H1 (cell line): ENCODE results near the gene PGPEP1. TPM values are rescaled to one million over a fixed set of nuclear protein-coding genes. Genes with fewer than 3 reads are reported as not detected.

Experiments
- CTCF ChIA-PET: fragments of 300-600 bp; sonication (Branson Sonifier 250); formaldehyde crosslinking; loops from one replicate; lab custom pipeline; 2021; ENCODE audit not compliant: partially characterized antibody; lab: Charles Lee
- POLR2A ChIA-PET: fragments of 300-600 bp; sonication (Branson Sonifier 250); formaldehyde crosslinking; loops from one replicate; lab custom pipeline; 2021; ENCODE audit warnings: inconsistent platforms; ENCODE audit not compliant: partially characterized antibody; lab: Charles Lee
- DNase-seq, 2 experiments: peaks; one replicate each; pipeline versions ENCODE4 v3.0.0 to v3.0.0-alpha.2; 2010 to 2022; ENCODE audit warnings: low spot score in 2 of 2, low read depth in 1 of 2, mixed read lengths in 1 of 2
- FAIRE-seq: peaks from 2 replicates; lab custom pipeline; 2011; peaks lifted over from hg19 to GRCh38; lab: Jason Lieb, UNC
- H2AFZ ChIP-seq: 2 replicates; pipeline ENCODE4 v1.8.1; 2012; ENCODE audit warnings: low read length, inconsistent platforms
- H2AK5ac ChIP-seq: 2 replicates; pipeline ENCODE4 v1.6.1; 2013; ENCODE audit warnings: low read depth, low read length
- H2BK120ac ChIP-seq: replicated peaks from 2 replicates; pipeline ENCODE3; 2013; ENCODE audit warnings: low read depth, low read length, inconsistent platforms
- H2BK12ac ChIP-seq: 2 replicates; pipeline ENCODE4 v1.6.1; 2013; ENCODE audit warnings: low read depth, low read length
- H2BK15ac ChIP-seq: 2 replicates; pipeline ENCODE4 v1.6.1; 2013; ENCODE audit warnings: low read length
- H2BK20ac ChIP-seq: 2 replicates; pipeline ENCODE4 v1.6.1; 2013; ENCODE audit warnings: low read length
- H2BK5ac ChIP-seq: 2 replicates; pipeline ENCODE4 v1.6.1; 2013; ENCODE audit warnings: low read depth, low read length
- H3K14ac ChIP-seq: 2 replicates; pipeline ENCODE4 v1.6.1; 2013; ENCODE audit warnings: inconsistent platforms; ENCODE audit not compliant: insufficient read length
- H3K18ac ChIP-seq: 2 replicates; pipeline ENCODE4 v1.6.1; 2013; ENCODE audit warnings: low read length; ENCODE audit errors: extremely low read depth
- H3K23ac ChIP-seq: 2 replicates; pipeline ENCODE4 v1.6.1; 2013; ENCODE audit warnings: inconsistent platforms; ENCODE audit not compliant: insufficient read length
- H3K23me2 ChIP-seq: 2 replicates; pipeline ENCODE4 v1.6.1; 2013; ENCODE audit warnings: low read depth, low read length
- H3K27ac ChIP-seq: 2 replicates; pipeline ENCODE4 v1.6.1; 2011; ENCODE audit warnings: low read depth, low read length, inconsistent platforms
- H3K27me3 ChIP-seq, 4 experiments: replicated peaks in 1 of 4; 1 replicate in 1 of 4; 2 replicates in 3 of 4; pipeline versions ENCODE4 v1.6.1 to v1.8.1; 2011 to 2013; ENCODE audit warnings: low read length in 3 of 4, mild to moderate bottlenecking in 3 of 4, inconsistent platforms in 2 of 4, mixed read lengths in 2 of 4, moderate library complexity in 1 of 4; ENCODE audit not compliant: control insufficient read depth in 3 of 4, insufficient read depth in 3 of 4; ENCODE audit errors: extremely low read depth in 1 of 4
- H3K36me3 ChIP-seq, 4 experiments: 2 replicates each; pipeline versions ENCODE4 v1.6.1 to v1.8.1; 2011 to 2013; ENCODE audit warnings: mild to moderate bottlenecking in 4 of 4, low read length in 3 of 4, moderate library complexity in 2 of 4, control low read depth in 1 of 4, inconsistent platforms in 1 of 4; ENCODE audit not compliant: insufficient read depth in 4 of 4, control insufficient read depth in 2 of 4
- H3K4ac ChIP-seq: replicated peaks from 2 replicates; pipeline ENCODE3; 2013; ENCODE audit warnings: low read length, low read depth, mixed read lengths, inconsistent platforms; ENCODE audit not compliant: insufficient read length
- H3K4me1 ChIP-seq, 4 experiments: replicated peaks in 1 of 4; 1 replicate in 1 of 4; 2 replicates in 3 of 4; pipeline versions ENCODE4 v1.6.1 to v1.8.1; 2011 to 2013; ENCODE audit warnings: low read length in 3 of 4, inconsistent platforms in 2 of 4, mixed read lengths in 1 of 4; ENCODE audit not compliant: insufficient read depth in 4 of 4, control insufficient read depth in 3 of 4
- H3K4me2 ChIP-seq, 2 experiments: 2 replicates each; pipeline versions ENCODE4 v1.6.1 to v1.8.1; 2011 to 2013; ENCODE audit warnings: low read depth in 2 of 2, low read length in 2 of 2, control low read depth in 1 of 2, inconsistent platforms in 1 of 2, mild to moderate bottlenecking in 1 of 2; ENCODE audit not compliant: insufficient read depth in 1 of 2
- H3K4me3 ChIP-seq, 4 experiments: fragments of 200-600, 300-600 bp in 1 of 4; sonication (generic), shearing (Covaris generic), sonication (Bioruptor Twin) in 1 of 4; 2 replicates each; pipeline versions ENCODE4 v1.5.1 to v1.8.1; 2011 to 2016; ENCODE audit warnings: low read length in 4 of 4, low read depth in 3 of 4, control low read depth in 2 of 4, inconsistent platforms in 2 of 4, mild to moderate bottlenecking in 2 of 4, mixed read lengths in 1 of 4, moderate library complexity in 1 of 4; ENCODE audit not compliant: insufficient read depth in 2 of 4; ENCODE audit errors: extremely low read depth in 1 of 4
- H3K56ac ChIP-seq: replicated peaks from 2 replicates; pipeline ENCODE3; 2013; ENCODE audit warnings: low read depth, mild to moderate bottlenecking, mixed read lengths, low read length, inconsistent platforms; ENCODE audit not compliant: insufficient read length
- H3K79me1 ChIP-seq: 2 replicates; pipeline ENCODE4 v1.6.1; 2013; ENCODE audit warnings: low read depth, low read length, control low read depth
- H3K79me2 ChIP-seq, 2 experiments: 2 replicates each; pipeline versions ENCODE4 v1.6.1 to v1.8.1; 2012 to 2013; ENCODE audit warnings: low read length in 2 of 2, mild to moderate bottlenecking in 2 of 2, inconsistent platforms in 1 of 2; ENCODE audit not compliant: insufficient read depth in 2 of 2, control insufficient read depth in 1 of 2
- H3K9ac ChIP-seq, 4 experiments: replicated peaks in 1 of 4; 1 replicate in 1 of 4; 2 replicates in 3 of 4; pipeline versions ENCODE4 v1.6.1 to v1.8.1; 2011 to 2013; ENCODE audit warnings: low read depth in 3 of 4, low read length in 3 of 4, control low read depth in 2 of 4, mild to moderate bottlenecking in 2 of 4, moderate library complexity in 2 of 4, inconsistent platforms in 1 of 4; ENCODE audit errors: extremely low read depth in 1 of 4
- H3K9me3 ChIP-seq, 2 experiments: 2 replicates each; pipeline versions ENCODE4 v1.6.1 to v1.8.1; 2012 to 2013; ENCODE audit warnings: mild to moderate bottlenecking in 2 of 2, moderate library complexity in 2 of 2, control low read depth in 1 of 2, inconsistent platforms in 1 of 2, low read depth in 1 of 2, low read length in 1 of 2, mixed read lengths in 1 of 2; ENCODE audit not compliant: insufficient read depth in 2 of 2
- H4K20me1 ChIP-seq, 2 experiments: replicated peaks in 1 of 2; 2 replicates each; pipeline versions ENCODE3 to v1.8.1; 2011 to 2013; ENCODE audit warnings: inconsistent platforms in 2 of 2, low read length in 2 of 2, mild to moderate bottlenecking in 1 of 2; ENCODE audit not compliant: insufficient read depth in 2 of 2, control insufficient read depth in 1 of 2
- H4K5ac ChIP-seq: 2 replicates; pipeline ENCODE4 v1.6.1; 2013; ENCODE audit warnings: low read length, low read depth, mixed read lengths, inconsistent platforms; ENCODE audit not compliant: insufficient read length
- H4K8ac ChIP-seq: 2 replicates; pipeline ENCODE4 v1.8.0; 2013; ENCODE audit warnings: mild to moderate bottlenecking, moderate library complexity, low read length, inconsistent platforms; ENCODE audit not compliant: insufficient read depth; ENCODE audit errors: extremely low read depth
- H4K91ac ChIP-seq: replicated peaks from 2 replicates; pipeline ENCODE3; 2013; ENCODE audit warnings: low read length, mixed read lengths, inconsistent platforms; ENCODE audit not compliant: insufficient read length
- FOSL1 ChIP-seq: IDR thresholded peaks from 2 replicates; pipeline ENCODE4 v1.6.1; 2011; ENCODE audit warnings: mild to moderate bottlenecking, low read depth, low read length, moderate library complexity; ENCODE audit not compliant: insufficient read depth
- WGBS, 2 experiments: shearing (Covaris generic) in 1 of 2; methylation state at CpG; one replicate each; pipeline versions ENCODE4 v1.1.6 to v1.1.7; 2013 to 2015; ENCODE audit warnings: low lambda C conversion rate in 2 of 2, mixed read lengths in 2 of 2, inconsistent platforms in 1 of 2, low coverage in 1 of 2, missing lambda C conversion rate in 1 of 2; ENCODE audit not compliant: insufficient replicate concordance in 2 of 2, insufficient coverage in 1 of 2, insufficient read length in 1 of 2; ENCODE audit errors: extremely low coverage in 1 of 2, missing lambda C conversion rate in 1 of 2; 5-methylcytosine and 5-hydroxymethylcytosine counted together
- polyA plus RNA-seq, 7 experiments: library from polyadenylated mRNA; depleted of rRNA in 3 of 7; stranded (reverse) in 5 of 7; unstranded in 2 of 7; fragments of >200 nt in 5 of 7; fragments of 200-250 nt in 2 of 7; gene quantifications; 1 replicate in 5 of 7; 2 replicates in 1 of 7; 4 replicates in 1 of 7; pipeline versions ENCODE4 v1.2.1 to v1.2.3, GENCODE V29; 2011 to 2013; ENCODE audit warnings: missing spikeins in 2 of 7, mixed read lengths in 2 of 7
- total RNA-seq: library from RNA; stranded (reverse); fragmentation: NEBNext Ultra II Directional; extraction: Animal tissue kit (Norgen Biotek cat#: 25700); gene quantifications from 2 replicates; pipeline ENCODE4 v1.2.1, GENCODE V29; 2021

Gene PGPEP1
- total and polyA plus RNA-seq, 2 of the 8 experiments (the other 6 are each of a cell fraction or from before 2014, with no cell fraction given) = 17.0 to 33.4 TPM

GRCh38 chr19:18297308-18297707, 43.1 kb upstream of the PGPEP1 start:
- ChIA-PET POLR2A (interaction anchor here (0.8 to 10.4 kb wide), 5 partner anchors 8 to 39 kb away, joined by 3 to 141 read pairs (median 4); partner anchors contain the start of gene JUND), CTCF (interaction anchor here (0.6 to 1.8 kb wide), 7 partner anchors 9 to 303 kb away, joined by 3 to 7 read pairs (median 4); partner anchors contain the start of gene LSM4)
- Histone ChIP-seq H3K79me1 (no peaks in the 10 kb centered on the region), H3K4ac (no peak overlapping the region), H2AFZ (no peak overlapping the region), H2BK120ac (no peak overlapping the region), H3K4me1 (peaks cover 0 to 19% (median 16%) of the 10 kb centered on the region in 4 experiments; a peak in 6 of 7 replicates), H3K18ac (peak overlapping the region; percentile 25), H3K56ac (no peak overlapping the region), H3K27me3 (no peaks in the 10 kb centered on the region), H2BK15ac (no peak overlapping the region), H3K27ac (no peak overlapping the region), H3K23me2 (peaks cover 18% of the 10 kb centered on the region), H4K5ac (no peak overlapping the region), H4K20me1 (peaks cover 0 to 8% of the 10 kb centered on the region in 2 experiments), H2AK5ac (no peak overlapping the region), H4K8ac (no peak overlapping the region), H3K36me3 (no peaks in the 10 kb centered on the region; a peak in 1 of 8 replicates), H3K79me2 (no peaks in the 10 kb centered on the region), H3K23ac (no peak overlapping the region), H3K4me2 (no peak overlapping the region), H2BK12ac (0 out of 2 replicates have a peak overlapping the region, but pooled peaks have one; percentile 50), H3K4me3 (no peak overlapping the region), H4K91ac (no peak overlapping the region), H3K9me3 (no peaks in the 10 kb centered on the region), H3K9ac (no peak overlapping the region), H2BK5ac (peak overlapping the region; percentile 44; the same call in 1 of the 2 replicates), H2BK20ac (no peak overlapping the region), H3K14ac (no peak overlapping the region)
- FAIRE-seq = no peak
- no peak for TF ChIP-seq FOSL1
- 70% methylated on average over 4 of the region's 4 CpGs; no CpG with 5 or more reads in 1 of the 2 experiments for WGBS, 2 experiments
- DNase-seq = no peak
